H9 (cell line): ENCODE measurements around the gene PNLIP. TPM values are rescaled to one million over a fixed set of nuclear protein-coding genes. Genes with fewer than 3 reads are reported as not detected.

Experiments
- DNase-seq: peaks from one replicate; pipeline ENCODE4 v3.0.0-alpha.2; 2017
- H2AFZ ChIP-seq: one replicate; pipeline ENCODE4 v1.6.1; 2013; ENCODE audit warnings: mild to moderate bottlenecking, low read length, control low read depth, moderate library complexity
- H2AK5ac ChIP-seq: 2 replicates; pipeline ENCODE4 v1.6.1; 2013; ENCODE audit warnings: low read length, control low read depth, mixed read lengths; ENCODE audit not compliant: insufficient read length
- H2BK120ac ChIP-seq: one replicate; pipeline ENCODE4 v1.6.1; 2013; ENCODE audit warnings: low read depth, mild to moderate bottlenecking, low read length, control low read depth, inconsistent platforms; ENCODE audit not compliant: poor library complexity, severe bottlenecking
- H2BK12ac ChIP-seq: 2 replicates; pipeline ENCODE4 v1.6.1; 2013; ENCODE audit warnings: low read length, control low read depth, mixed read lengths, low read depth; ENCODE audit not compliant: insufficient read length
- H2BK15ac ChIP-seq: 2 replicates; pipeline ENCODE4 v1.6.1; 2013; ENCODE audit warnings: low read depth, low read length, control low read depth
- H2BK20ac ChIP-seq: one replicate; pipeline ENCODE4 v1.6.1; 2013; ENCODE audit warnings: low read depth, mild to moderate bottlenecking, low read length, control low read depth, inconsistent platforms; ENCODE audit not compliant: poor library complexity, severe bottlenecking
- H2BK5ac ChIP-seq: 2 replicates; pipeline ENCODE4 v1.6.1; 2013; ENCODE audit warnings: low read length, control low read depth, mixed read lengths; ENCODE audit not compliant: insufficient read length
- H3K14ac ChIP-seq: 2 replicates; pipeline ENCODE4 v1.6.1; 2013; ENCODE audit warnings: low read length, control low read depth; ENCODE audit not compliant: insufficient read depth
- H3K18ac ChIP-seq: 2 replicates; pipeline ENCODE4 v1.6.1; 2013; ENCODE audit warnings: low read depth, mild to moderate bottlenecking, mixed read lengths, low read length, control low read depth; ENCODE audit not compliant: insufficient read length
- H3K23ac ChIP-seq: 2 replicates; pipeline ENCODE4 v1.6.1; 2013; ENCODE audit warnings: low read length, control low read depth, mixed read lengths, low read depth; ENCODE audit not compliant: insufficient read length
- H3K23me2 ChIP-seq: 2 replicates; pipeline ENCODE4 v1.6.1; 2013; ENCODE audit warnings: low read depth, mild to moderate bottlenecking, mixed read lengths, low read length, control low read depth; ENCODE audit not compliant: insufficient read length, poor library complexity, severe bottlenecking
- H3K27ac ChIP-seq: 2 replicates; pipeline ENCODE4 v1.5.1; 2013; ENCODE audit warnings: low read length, control low read depth, mixed read lengths, low read depth; ENCODE audit not compliant: insufficient read length
- H3K27me3 ChIP-seq: 2 replicates; pipeline ENCODE4 v1.6.1; 2013; ENCODE audit warnings: low read length, control low read depth, inconsistent platforms; ENCODE audit not compliant: insufficient read depth
- H3K4ac ChIP-seq: 2 replicates; pipeline ENCODE4 v1.6.1; 2013; ENCODE audit warnings: low read depth, mild to moderate bottlenecking, control low read depth, inconsistent platforms, low read length, moderate library complexity
- H3K4me1 ChIP-seq: 2 replicates; pipeline ENCODE4 v1.6.1; 2013; ENCODE audit warnings: low read length, control low read depth, inconsistent platforms; ENCODE audit not compliant: insufficient read depth
- H3K4me2 ChIP-seq: 2 replicates; pipeline ENCODE4 v1.6.1; 2013; ENCODE audit warnings: low read length, control low read depth, mixed read lengths; ENCODE audit not compliant: insufficient read length, insufficient read depth
- H3K56ac ChIP-seq: 2 replicates; pipeline ENCODE4 v1.6.1; 2013; ENCODE audit warnings: low read depth, mild to moderate bottlenecking, mixed read lengths, low read length, control low read depth; ENCODE audit not compliant: insufficient read length
- H3K79me1 ChIP-seq: 2 replicates; pipeline ENCODE4 v1.6.1; 2013; ENCODE audit warnings: low read depth, mild to moderate bottlenecking, moderate library complexity, low read length, control low read depth, inconsistent platforms; ENCODE audit not compliant: insufficient read depth, poor library complexity, severe bottlenecking
- H3K79me2 ChIP-seq: 2 replicates; pipeline ENCODE4 v1.6.1; 2013; ENCODE audit warnings: low read length, control low read depth, inconsistent platforms; ENCODE audit not compliant: insufficient read depth
- H3K9ac ChIP-seq: 2 replicates; pipeline ENCODE4 v1.6.1; 2013; ENCODE audit warnings: low read length, control low read depth, mixed read lengths; ENCODE audit not compliant: insufficient read length; ENCODE audit errors: extremely low read depth
- H3K9me3 ChIP-seq: one replicate; pipeline ENCODE4 v1.6.1; 2013; ENCODE audit warnings: low read depth, low read length, inconsistent platforms; ENCODE audit not compliant: control insufficient read depth
- H3T11ph ChIP-seq: one replicate; pipeline ENCODE4 v1.6.1; 2013; ENCODE audit warnings: mild to moderate bottlenecking, low read length, control low read depth, inconsistent platforms
- H4K20me1 ChIP-seq: one replicate; pipeline ENCODE4 v1.6.1; 2013; ENCODE audit not compliant: control insufficient read depth, insufficient read length, insufficient read depth
- H4K5ac ChIP-seq: 2 replicates; pipeline ENCODE4 v1.6.1; 2013; ENCODE audit warnings: low read depth, mild to moderate bottlenecking, mixed read lengths, low read length, control low read depth; ENCODE audit not compliant: insufficient read length
- H4K8ac ChIP-seq: replicated peaks from 2 replicates; pipeline ENCODE4 v1.6.1; 2013; ENCODE audit warnings: low read length, control low read depth, mixed read lengths, low read depth; ENCODE audit not compliant: insufficient read length
- H4K91ac ChIP-seq: 2 replicates; pipeline ENCODE4 v1.6.1; 2013; ENCODE audit warnings: low read depth, mild to moderate bottlenecking, moderate library complexity, mixed read lengths, low read length, control low read depth; ENCODE audit not compliant: insufficient read length
- H3K27ac Mint-ChIP-seq, 3 experiments: 2 replicates in 2 of 3; 3 replicates in 1 of 3; pipeline ENCODE4 v1.8.0; 2020 to 2021; ENCODE audit warnings: mixed read lengths in 3 of 3, mild to moderate bottlenecking in 1 of 3, moderate library complexity in 1 of 3
- H3K27me3 Mint-ChIP-seq: 2 replicates; pipeline ENCODE4 v1.8.0; 2021; ENCODE audit warnings: low read depth, mild to moderate bottlenecking, moderate library complexity, mixed read lengths
- H3K36me3 Mint-ChIP-seq, 3 experiments: 2 replicates in 2 of 3; 3 replicates in 1 of 3; pipeline ENCODE4 v1.8.0; 2020 to 2021; ENCODE audit warnings: low read depth in 3 of 3, mixed read lengths in 3 of 3; ENCODE audit not compliant: insufficient read depth in 1 of 3
- H3K4me1 Mint-ChIP-seq, 2 experiments: 2 replicates each; pipeline ENCODE4 v1.8.0; 2020; ENCODE audit warnings: mixed read lengths in 2 of 2
- H3K4me3 Mint-ChIP-seq, 2 experiments: 2 replicates in 1 of 2; 3 replicates in 1 of 2; pipeline ENCODE4 v1.8.0; 2020 to 2021; ENCODE audit warnings: mild to moderate bottlenecking in 2 of 2, mixed read lengths in 2 of 2, moderate library complexity in 1 of 2
- H3K9me3 Mint-ChIP-seq, 2 experiments: 2 replicates in 1 of 2; 3 replicates in 1 of 2; pipeline ENCODE4 v1.8.0; 2020; ENCODE audit warnings: mild to moderate bottlenecking in 2 of 2, mixed read lengths in 2 of 2, moderate library complexity in 1 of 2
- CTCF ChIP-seq: fragments of 200-600 bp; sonication (generic); conservative IDR thresholded peaks from 3 replicates; pipeline ENCODE4 v1.8.0; 2021; ENCODE audit warnings: antibody characterized with exemption, mild to moderate bottlenecking
- WGBS: extraction: QIAGEN DNeasy Blood & Tissue Kit; methylation state at CpG from one replicate; pipeline ENCODE4 v1.1.7; 2013; ENCODE audit warnings: missing lambda C conversion rate, low lambda C conversion rate, mixed read lengths; ENCODE audit not compliant: insufficient read length; ENCODE audit errors: extremely low coverage; 5-methylcytosine and 5-hydroxymethylcytosine counted together
- total RNA-seq: library from RNA; stranded (reverse); gene quantifications from 2 replicates; pipeline ENCODE4 v1.2.1, GENCODE V29; 2021

PNLIP gene
- total RNA-seq, 1 experiment from 2014 or later, result not detected

GRCh38 chr10:116524736-116525135 is 21.0 kb upstream of the PNLIP start:
- H3K27ac Mint-ChIP-seq, result no peak overlapping the region
- no CpG with 5 or more reads among the region's 3 CpGs for WGBS
- H2BK20ac ChIP-seq, result no peak overlapping the region
- no peak for TF ChIP-seq CTCF
- H3K36me3 Mint-ChIP-seq, result no peaks in the 10 kb centered on the region; a peak in 1 of 7 replicates
- no peak for DNase-seq
- H3K4ac ChIP-seq, result no peak overlapping the region
- H3K4me2 ChIP-seq, result no peak overlapping the region
- H4K20me1 ChIP-seq, result no peaks in the 10 kb centered on the region
- H3K14ac ChIP-seq, result no peak overlapping the region
- peaks cover 2 to 4% of the 10 kb centered on the region in 2 experiments; a peak in 3 of 4 replicates for H3K4me1 Mint-ChIP-seq
- no peak overlapping the region for H3K18ac ChIP-seq
- no peak overlapping the region for H3K4me3 Mint-ChIP-seq
- no peaks in the 10 kb centered on the region for H3K4me1 ChIP-seq
- H4K91ac ChIP-seq, result no peak overlapping the region
- H2AK5ac ChIP-seq, result no peak overlapping the region
- H3K23me2 ChIP-seq, result no peaks in the 10 kb centered on the region
- H3K79me2 ChIP-seq, result no peaks in the 10 kb centered on the region
- H4K8ac ChIP-seq, result no peak overlapping the region
- no peaks in the 10 kb centered on the region for H3K27me3 ChIP-seq
- H3K56ac ChIP-seq, result no peak overlapping the region
- H3K9ac ChIP-seq, result no peak overlapping the region
- no peak overlapping the region for H3K23ac ChIP-seq
- no peaks in the 10 kb centered on the region for H3K9me3 ChIP-seq
- no peak overlapping the region for H3T11ph ChIP-seq
- H2BK120ac ChIP-seq, result no peak overlapping the region
- H3K79me1 ChIP-seq, result no peaks in the 10 kb centered on the region
- H3K27me3 Mint-ChIP-seq, result no peaks in the 10 kb centered on the region
- no peak overlapping the region for H2BK5ac ChIP-seq
- H3K9me3 Mint-ChIP-seq, result no peaks in the 10 kb centered on the region
- H2AFZ ChIP-seq, result no peak overlapping the region
- no peak overlapping the region for H2BK15ac ChIP-seq
- H4K5ac ChIP-seq, result no peak overlapping the region
- no peak overlapping the region for H3K27ac ChIP-seq
- H2BK12ac ChIP-seq, result no peak overlapping the region
